ENCODE measurements around the gene PDE1A.

DNA sequence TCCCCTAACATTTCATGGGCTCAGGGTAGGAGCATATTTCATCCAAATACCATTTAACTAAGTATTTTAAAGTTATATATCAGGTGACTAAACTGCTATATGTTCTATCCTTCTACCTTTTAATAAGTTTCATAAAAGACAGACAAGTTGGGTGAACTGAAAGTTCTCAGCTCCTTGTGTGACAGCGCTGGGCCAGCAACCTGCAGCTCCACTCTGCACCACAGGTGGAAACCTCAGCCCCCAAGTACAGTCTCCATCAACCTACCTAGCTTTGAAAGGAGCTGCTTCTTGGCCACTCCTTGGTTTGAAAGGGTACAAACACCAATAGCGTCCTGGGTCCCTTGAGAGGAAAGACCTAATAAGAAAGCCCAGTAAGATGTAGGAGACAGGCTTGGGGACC is 177.9 kb downstream of the PDE1A start:
- TF ChIP-seq, protein P1, sequence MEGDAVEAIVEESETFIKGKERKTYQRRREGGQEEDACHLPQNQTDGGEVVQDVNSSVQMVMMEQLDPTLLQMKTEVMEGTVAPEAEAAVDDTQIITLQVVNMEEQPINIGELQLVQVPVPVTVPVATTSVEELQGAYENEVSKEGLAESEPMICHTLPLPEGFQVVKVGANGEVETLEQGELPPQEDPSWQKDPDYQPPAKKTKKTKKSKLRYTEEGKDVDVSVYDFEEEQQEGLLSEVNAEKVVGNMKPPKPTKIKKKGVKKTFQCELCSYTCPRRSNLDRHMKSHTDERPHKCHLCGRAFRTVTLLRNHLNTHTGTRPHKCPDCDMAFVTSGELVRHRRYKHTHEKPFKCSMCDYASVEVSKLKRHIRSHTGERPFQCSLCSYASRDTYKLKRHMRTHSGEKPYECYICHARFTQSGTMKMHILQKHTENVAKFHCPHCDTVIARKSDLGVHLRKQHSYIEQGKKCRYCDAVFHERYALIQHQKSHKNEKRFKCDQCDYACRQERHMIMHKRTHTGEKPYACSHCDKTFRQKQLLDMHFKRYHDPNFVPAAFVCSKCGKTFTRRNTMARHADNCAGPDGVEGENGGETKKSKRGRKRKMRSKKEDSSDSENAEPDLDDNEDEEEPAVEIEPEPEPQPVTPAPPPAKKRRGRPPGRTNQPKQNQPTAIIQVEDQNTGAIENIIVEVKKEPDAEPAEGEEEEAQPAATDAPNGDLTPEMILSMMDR (IDR thresholded peaks at IDR 0.05), result no peak
- TF ChIP-seq EZH2 (IDR thresholded peaks at IDR 0.05; ENCODE audit: borderline replicate concordance, insufficient read depth, low read depth, low read length, poor library complexity, severe bottlenecking), result no peak

Measured in B cell (primary cell).